ENCODE data around the gene DLX1. TPM values are rescaled to one million over a fixed set of nuclear protein-coding genes. Genes with fewer than 3 reads are reported as not detected.

DLX1 gene
- total and polyA plus RNA-seq, 2 of the 8 experiments (the other 6 are each of a cell fraction or from before 2014, with no cell fraction given) = 0.11 TPM; not detected in 1

GRCh38 chr2:172093416-172094293 lies 8.3 kb downstream of the DLX1 start (continued):
- TF ChIP-seq TAF1 (IDR thresholded peaks at IDR 0.05; ENCODE audit: low read depth, low read length) (no peak), RNF2 (IDR thresholded peaks at IDR 0.05; ENCODE audit: borderline replicate concordance, low read depth, low read length, missing control alignments, poor library complexity, severe bottlenecking) (peak; percentile 82), SIRT6 (IDR thresholded peaks at IDR 0.05; ENCODE audit: low read length) (no peak), GTF2F1 (IDR thresholded peaks at IDR 0.05; ENCODE audit: borderline replicate concordance, low read depth, low read length) (no peak), TAF7 (optimal IDR thresholded peaks at IDR 0.05; ENCODE audit: borderline replicate concordance, low read depth, low read length) (no peak), EGR1 (IDR thresholded peaks at IDR 0.05; ENCODE audit: borderline replicate concordance, low read depth, low read length) (no peak), ATF2 (IDR thresholded peaks at IDR 0.05; ENCODE audit: low read length) (no peak), JUND (IDR thresholded peaks at IDR 0.05; ENCODE audit: low read length) (no peak), HDAC2 (IDR thresholded peaks at IDR 0.05; ENCODE audit: borderline replicate concordance in 1 of 2, low read depth in 2 of 2, low read length in 2 of 2) (no peak), CHD1 (IDR thresholded peaks at IDR 0.05; ENCODE audit: low read depth, low read length) (no peak), MAFK (IDR thresholded peaks at IDR 0.05; ENCODE audit: low read depth, low read length) (no peak)
- TF ChIP-seq, protein P1, sequence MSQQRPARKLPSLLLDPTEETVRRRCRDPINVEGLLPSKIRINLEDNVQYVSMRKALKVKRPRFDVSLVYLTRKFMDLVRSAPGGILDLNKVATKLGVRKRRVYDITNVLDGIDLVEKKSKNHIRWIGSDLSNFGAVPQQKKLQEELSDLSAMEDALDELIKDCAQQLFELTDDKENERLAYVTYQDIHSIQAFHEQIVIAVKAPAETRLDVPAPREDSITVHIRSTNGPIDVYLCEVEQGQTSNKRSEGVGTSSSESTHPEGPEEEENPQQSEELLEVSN (IDR thresholded peaks at IDR 0.05) = no peak

All from H1 (cell line).